Measurements from ENCODE around the gene MTARC1. TPM values are rescaled to one million over a fixed set of nuclear protein-coding genes. Genes with fewer than 3 reads are reported as not detected.

MTARC1 gene
- total RNA-seq, 1 experiment from 2014 or later, result 72.5 TPM

GRCh38 chr1:220797553-220797952 is 10.8 kb downstream of the MTARC1 start:
- no peak overlapping the region for H3K4me3 ChIP-seq
- H3K36me3 ChIP-seq (ENCODE audit: low read depth), result no peaks in the 10 kb centered on the region
- peaks cover 19% of the 10 kb centered on the region for H3K4me1 ChIP-seq (replicated peaks; ENCODE audit: insufficient read depth)
- no peaks in the 10 kb centered on the region for H3K9me2 ChIP-seq (ENCODE audit: insufficient read depth)
- TF ChIP-seq CTCF (conservative IDR thresholded peaks at IDR 0.05) (no peak), EZH2 (IDR thresholded peaks at IDR 0.05; ENCODE audit: low read depth) (no peak)
- no peak overlapping the region for H2AFZ ChIP-seq
- peak; percentile 53 to 55 for DNase-seq
- H4K20me1 ChIP-seq (ENCODE audit: insufficient read depth), result no peaks in the 10 kb centered on the region
- BruUV-seq (replicated peaks), result no TSS peak
- no peaks in the 10 kb centered on the region for H3K9me3 ChIP-seq (ENCODE audit: insufficient read depth, low read depth)
- ChIA-PET POLR2A (ENCODE audit: unreplicated experiment) (no interaction called here), CTCF (no interaction called here)
- H3K27me3 ChIP-seq (ENCODE audit: insufficient read depth, low read depth), result no peaks in the 10 kb centered on the region
- intact Hi-C loops (cut with micrococcal nuclease; ENCODE audit: unreplicated experiment), result loop anchor here (10.0 kb wide), 1 partner anchor 753 kb away; the partner anchor contains the start of gene EPRS1
- no peak overlapping the region for H3K4me2 ChIP-seq
- H3K79me2 ChIP-seq (ENCODE audit: low read depth), result no peaks in the 10 kb centered on the region
- H3K27ac ChIP-seq, result peak overlapping the region; percentile 28; the same call in 1 of the 2 replicates
- H3F3A ChIP-seq (ENCODE audit: insufficient read depth, low read depth), result peaks cover 4% of the 10 kb centered on the region; the same call in 1 of the 2 replicates

GRCh38 chr1:220798338-220798737 is 11.6 kb downstream of the MTARC1 start:
- peak; percentile 71 to 76 for DNase-seq
- Histone ChIP-seq H3K9me2 (ENCODE audit: insufficient read depth) (no peaks in the 10 kb centered on the region), H3F3A (ENCODE audit: insufficient read depth, low read depth) (peaks cover 4% of the 10 kb centered on the region; the same call in 1 of the 2 replicates), H3K27ac (peak overlapping the region; percentile 28; the same call in 1 of the 2 replicates), H4K20me1 (ENCODE audit: insufficient read depth) (no peaks in the 10 kb centered on the region), H3K4me2 (peak overlapping the region; percentile 21; the same call in 1 of the 2 replicates), H3K4me3 (no peak overlapping the region), H3K4me1 (replicated peaks; ENCODE audit: insufficient read depth) (peaks cover 19% of the 10 kb centered on the region), H3K9me3 (ENCODE audit: insufficient read depth, low read depth) (no peaks in the 10 kb centered on the region), H3K27me3 (ENCODE audit: insufficient read depth, low read depth) (no peaks in the 10 kb centered on the region), H2AFZ (no peak overlapping the region), H3K79me2 (ENCODE audit: low read depth) (no peaks in the 10 kb centered on the region), H3K36me3 (ENCODE audit: low read depth) (no peaks in the 10 kb centered on the region)
- intact Hi-C loops (cut with micrococcal nuclease; ENCODE audit: unreplicated experiment), result loop anchor here (1.0 to 10.0 kb wide), 3 partner anchors 10 to 754 kb away; partner anchors contain the start of gene EPRS1
- BruUV-seq (replicated peaks), result TSS peak; percentile 40
- TF ChIP-seq EZH2 (IDR thresholded peaks at IDR 0.05; ENCODE audit: low read depth) (no peak), CTCF (conservative IDR thresholded peaks at IDR 0.05) (no peak)
- POLR2A ChIA-PET (ENCODE audit: unreplicated experiment), result interaction anchor here (0.7 to 1.2 kb wide), 2 partner anchors 12 to 25 kb away, joined by 3 to 4 read pairs; partner anchors contain the start of gene MTARC1
- CTCF ChIA-PET, result interaction anchor here (0.6 to 0.9 kb wide), 3 partner anchors 9 to 11 kb away, joined by 3 to 4 read pairs (median 3); partner anchors contain the start of gene MTARC1

- Histone ChIP-seq H3K4me3 (no peak overlapping the region), H2AFZ (no peak overlapping the region), H3K27me3 (ENCODE audit: insufficient read depth, low read depth) (no peaks in the 10 kb centered on the region), H3K27ac (no peak overlapping the region), H3K9me2 (ENCODE audit: insufficient read depth) (no peaks in the 10 kb centered on the region), H3K36me3 (ENCODE audit: low read depth) (no peaks in the 10 kb centered on the region), H3F3A (ENCODE audit: insufficient read depth, low read depth) (peaks cover 4% of the 10 kb centered on the region; the same call in 1 of the 2 replicates), H3K4me1 (replicated peaks; ENCODE audit: insufficient read depth) (peaks cover 19% of the 10 kb centered on the region), H3K79me2 (ENCODE audit: low read depth) (no peaks in the 10 kb centered on the region), H3K4me2 (no peak overlapping the region), H4K20me1 (ENCODE audit: insufficient read depth) (no peaks in the 10 kb centered on the region), H3K9me3 (ENCODE audit: insufficient read depth, low read depth) (no peaks in the 10 kb centered on the region)
- no peak for DNase-seq
- intact Hi-C loops (cut with micrococcal nuclease; ENCODE audit: unreplicated experiment), result no loop called here
- no TSS peak for BruUV-seq (replicated peaks)
- CTCF ChIA-PET, result interaction anchor here (1.1 kb wide), 1 partner anchor 14 kb away, joined by 6 read pairs; the partner anchor contains the start of gene MTARC1
- POLR2A ChIA-PET (ENCODE audit: unreplicated experiment), result no interaction called here
- no peak for TF ChIP-seq EZH2 (IDR thresholded peaks at IDR 0.05; ENCODE audit: low read depth)
- TF ChIP-seq CTCF (conservative IDR thresholded peaks at IDR 0.05), result no peak
Observed at GRCh38 chr1:220800262-220800661, 13.5 kb downstream of the MTARC1 start.
